Left kidney (tissue), 8 donors: ENCODE results near the gene RDM1. TPM values are rescaled to one million over a fixed set of nuclear protein-coding genes. Genes with fewer than 3 reads are reported as not detected.
"Not testable (repeated sequence)": the region's sequence is repeated elsewhere in the genome, so short reads cannot be mapped to it uniquely, and the experiment has no call there.

Source experiments
- DNase-seq: peaks from one replicate; pipeline ENCODE4 v3.0.0-alpha.2; 2013
- long read RNA-seq, 8 donors: transcript quantifications; one replicate each; lab custom pipeline, GENCODE V29; 2026
- polyA plus RNA-seq: library from polyadenylated mRNA; unstranded; fragments of 120-200 nt; gene quantifications from one replicate; pipeline ENCODE4 v1.2.1, GENCODE V29; 2013; ENCODE audit not compliant: insufficient read length

Gene RDM1, protein sequence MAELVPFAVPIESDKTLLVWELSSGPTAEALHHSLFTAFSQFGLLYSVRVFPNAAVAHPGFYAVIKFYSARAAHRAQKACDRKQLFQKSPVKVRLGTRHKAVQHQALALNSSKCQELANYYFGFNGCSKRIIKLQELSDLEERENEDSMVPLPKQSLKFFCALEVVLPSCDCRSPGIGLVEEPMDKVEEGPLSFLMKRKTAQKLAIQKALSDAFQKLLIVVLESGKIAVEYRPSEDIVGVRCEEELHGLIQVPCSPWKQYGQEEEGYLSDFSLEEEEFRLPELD
- 3.1 TPM for polyA plus RNA-seq
- long read RNA-seq, donor 1, partial matches to known transcripts = 0 of 1 reads
- long read RNA-seq, donor 1, other reads (novel, unspliced or antisense) = 0 of 1 reads
- long read RNA-seq, donor 2, partial matches to known transcripts = 0 of 1 reads
- long read RNA-seq, donor 2, other reads (novel, unspliced or antisense) = 0 of 1 reads
- long read RNA-seq, donor 3, partial matches to known transcripts = 0 of 3 reads
- long read RNA-seq, donor 3, other reads (novel, unspliced or antisense) = 0 of 3 reads
- long read RNA-seq, donor 4 = 0 reads
- long read RNA-seq, donor 5, partial matches to known transcripts = 0 of 2 reads
- long read RNA-seq, donor 5, other reads (novel, unspliced or antisense) = 0 of 2 reads
- long read RNA-seq, donor 6 = 0 reads
- long read RNA-seq, donor 7, partial matches to known transcripts = 0 of 3 reads
- long read RNA-seq, donor 7, other reads (novel, unspliced or antisense) = 0 of 3 reads
- long read RNA-seq, donor 8 = 0 reads

GRCh38 chr17:35930211-35931065, at the start of gene RDM1:
Gene RDM1 (minus strand): TSS chr17:35930773. CDS start chr17:35930727, 46 bp downstream.
- peak; percentile 84 for DNase-seq

GRCh38 chr17:35978346-35978745, 47.8 kb upstream of the RDM1 start:
- DNase-seq = no peak

- DNase-seq = no peak
Measured at GRCh38 chr17:35977509-35977908, 46.9 kb upstream of the RDM1 start.

GRCh38 chr17:35973333-35974260, 43.0 kb upstream of the RDM1 start:
- DNase-seq = no peak

GRCh38 chr17:35972945-35973332, 42.4 kb upstream of the RDM1 start:
- DNase-seq = no peak

- no peak for DNase-seq
Measured at GRCh38 chr17:35972535-35972934, 42.0 kb upstream of the RDM1 start.

DNA sequence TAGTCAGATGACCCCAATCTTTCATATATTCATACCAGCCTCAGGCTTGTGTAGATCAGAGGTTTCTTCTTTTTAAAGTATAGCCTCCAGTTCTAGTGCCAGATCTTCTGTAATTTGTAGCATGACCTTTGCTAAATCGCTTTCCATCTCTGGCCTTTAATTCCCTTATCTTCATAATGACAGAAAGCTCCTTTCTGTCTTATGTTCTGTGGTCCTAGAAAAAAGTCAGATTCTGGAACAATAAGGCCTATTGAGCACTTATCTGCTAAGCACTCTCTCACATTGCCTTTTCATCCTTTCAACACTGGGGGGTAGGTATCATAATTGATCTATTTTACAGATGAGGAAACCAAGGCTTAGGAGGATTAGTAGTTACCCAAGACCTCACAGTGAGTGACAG, 41.5 kb upstream of the RDM1 start:
- DNase-seq = no peak

DNA sequence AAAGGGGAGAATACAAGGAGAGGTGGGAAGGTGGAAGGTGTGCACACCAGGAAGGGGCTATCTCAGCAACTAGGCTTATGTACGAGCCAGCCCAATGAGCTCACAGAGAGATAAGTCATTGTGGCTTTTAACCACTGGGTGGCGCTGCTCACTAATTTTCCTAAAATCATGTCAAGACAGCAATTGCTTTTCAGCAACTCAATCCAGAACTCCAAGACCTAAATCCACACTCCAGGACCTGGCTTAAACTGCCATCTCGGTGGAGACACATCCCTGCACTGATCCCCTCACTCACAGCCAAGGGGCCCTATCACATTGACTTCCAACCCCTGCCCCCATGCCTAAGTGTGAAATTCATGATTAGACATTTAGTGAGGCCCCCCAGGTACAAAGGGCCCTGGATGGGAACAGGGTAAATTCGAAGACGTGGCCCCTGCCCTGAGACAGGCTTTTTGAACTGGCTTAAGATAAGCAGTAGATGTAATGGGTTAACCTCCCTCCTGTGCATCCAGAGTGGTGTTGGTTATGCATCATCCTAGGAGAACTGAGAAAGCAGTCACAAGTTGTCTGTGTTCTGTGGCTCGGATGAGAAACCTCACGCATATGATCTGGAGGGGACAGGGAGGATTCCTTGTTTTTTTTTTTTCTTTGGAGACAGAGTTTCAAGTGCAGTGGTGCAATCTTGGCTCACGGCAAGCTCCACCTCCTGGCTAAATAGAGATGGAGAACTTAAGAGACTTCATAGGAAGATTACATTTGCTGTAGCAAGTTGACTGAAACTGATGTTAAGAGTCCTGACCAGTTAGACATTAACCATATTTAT, 39.2 kb upstream of the RDM1 start:
- peak; percentile 89 for DNase-seq

- DNase-seq = no peak
Measured at GRCh38 chr17:35968520-35969054, 38.0 kb upstream of the RDM1 start.

DNA sequence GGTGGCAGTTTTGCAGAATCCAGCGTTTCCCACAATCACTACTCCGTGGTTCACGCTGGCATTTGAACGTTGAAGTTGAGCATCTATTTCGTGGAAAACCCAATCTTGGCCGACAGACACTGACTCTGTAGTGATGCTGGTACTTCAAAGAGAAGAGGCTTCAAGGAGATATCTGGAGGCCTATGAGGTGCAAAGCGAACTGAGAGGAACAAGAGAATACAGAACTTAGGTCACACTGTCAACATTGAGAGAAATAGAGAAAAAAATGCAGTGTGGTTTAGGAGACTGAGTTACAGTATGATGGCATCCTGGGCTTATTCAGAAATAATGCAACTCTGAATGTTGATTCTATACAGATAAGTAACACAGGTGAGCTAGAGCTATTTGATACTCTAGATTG, 34.7 kb upstream of the RDM1 start:
- no peak for DNase-seq

- DNase-seq = no peak
Measured at GRCh38 chr17:35963663-35964062, 33.1 kb upstream of the RDM1 start.

- no peak for DNase-seq
Measured at GRCh38 chr17:35953720-35954119, 23.1 kb upstream of the RDM1 start.

DNA sequence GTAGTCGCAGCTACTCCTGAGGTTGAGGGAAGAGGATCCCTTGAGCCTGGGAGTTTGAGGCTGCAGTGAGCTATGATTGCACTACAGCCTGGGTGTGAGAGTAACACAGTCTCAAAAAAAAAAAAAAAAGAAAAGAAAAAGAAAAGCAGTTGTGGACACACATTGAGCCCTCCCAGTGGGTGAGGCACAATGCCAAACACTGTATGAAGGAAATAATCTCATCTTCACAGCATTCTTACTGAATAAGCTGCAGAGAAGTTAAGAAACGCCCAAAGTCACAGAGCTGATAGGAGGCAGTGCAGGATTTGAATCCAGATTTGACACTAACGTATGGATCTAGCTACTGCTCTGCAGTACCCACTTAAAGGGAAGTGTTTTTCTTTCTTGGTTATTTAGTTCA, 18.8 kb upstream of the RDM1 start:
- DNase-seq = no peak

DNA sequence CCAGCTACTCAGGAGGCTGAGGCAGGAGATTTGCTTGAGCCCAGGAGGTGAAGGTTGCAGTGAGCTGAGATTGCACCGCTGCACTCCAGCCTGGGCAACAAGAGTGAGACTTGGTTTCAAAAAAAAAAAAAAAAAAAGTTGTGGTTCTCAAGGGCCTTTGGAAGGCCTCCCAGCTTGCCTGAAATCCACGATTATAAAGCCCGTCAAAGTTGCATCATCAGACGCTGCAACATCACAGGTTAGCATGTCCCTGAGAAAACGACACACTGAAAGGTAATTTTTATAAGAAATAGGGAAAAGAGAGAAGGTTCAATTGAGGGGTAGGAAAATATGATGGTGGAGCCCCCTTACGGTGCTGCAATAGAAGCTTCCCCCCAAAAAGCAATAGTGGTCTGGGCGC, 17.5 kb upstream of the RDM1 start:
- DNase-seq = no peak

DNA sequence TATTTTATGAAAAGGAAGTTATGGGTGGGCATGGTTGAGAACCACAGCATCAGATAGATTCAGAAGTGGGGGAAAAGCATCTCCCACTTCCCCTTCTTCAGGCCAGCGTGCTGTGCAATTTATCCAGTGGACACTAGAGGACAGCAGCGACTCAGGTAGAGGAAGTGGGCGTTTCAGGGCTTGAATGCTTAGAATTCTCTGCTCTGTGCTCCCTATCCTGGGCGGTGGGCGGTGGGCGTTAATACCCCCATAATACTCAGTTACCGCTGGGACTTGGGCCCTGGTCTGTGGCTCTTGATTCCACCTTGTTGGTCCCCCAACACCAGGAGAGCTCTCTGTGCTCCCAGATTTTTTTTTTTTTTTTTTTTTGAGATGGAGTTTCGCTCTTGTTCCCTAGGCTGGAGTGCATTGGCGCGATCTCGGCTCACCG, 16.6 kb upstream of the RDM1 start:
- peak; percentile 53 for DNase-seq

DNA sequence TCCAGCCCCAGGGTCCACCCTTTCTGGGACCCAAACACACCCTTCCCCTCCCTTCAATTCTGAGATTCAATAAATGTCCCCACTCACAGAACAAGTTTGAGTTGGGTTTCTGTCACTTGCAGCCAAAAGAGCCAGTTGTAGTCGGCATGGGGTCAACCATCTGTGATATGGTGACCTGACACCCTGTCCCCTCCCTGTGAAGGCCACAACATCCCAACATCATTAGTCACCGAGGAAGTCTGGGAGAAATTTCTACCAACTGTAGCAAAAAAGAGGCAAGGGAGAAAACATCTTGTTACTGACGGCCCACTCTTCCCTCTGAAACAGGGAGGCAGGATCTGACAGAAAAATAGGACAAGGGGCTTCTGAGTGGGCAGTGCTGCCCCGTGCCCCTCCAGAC, 13.6 kb upstream of the RDM1 start:
- no peak for DNase-seq

DNA sequence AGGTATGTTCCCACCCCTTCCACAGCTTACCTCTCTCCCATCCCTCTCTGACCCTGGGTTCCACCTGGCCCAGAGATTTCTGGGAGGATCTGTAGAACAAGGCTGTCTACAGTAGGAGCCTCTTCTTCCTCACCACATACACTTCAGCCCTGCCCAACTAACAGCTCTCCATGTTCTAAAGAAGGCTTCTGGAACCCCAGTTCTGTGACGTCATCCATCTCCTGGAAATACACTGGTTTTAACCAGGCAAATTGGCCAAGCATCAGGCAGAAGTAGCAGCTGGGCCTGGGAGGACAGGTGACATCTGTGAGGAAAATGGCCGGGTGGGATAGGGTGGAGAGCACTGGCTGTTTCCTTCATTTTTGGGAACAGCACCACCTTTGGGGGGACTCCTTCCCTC, 13.0 kb upstream of the RDM1 start, which contains the start of gene LYZL6:
Gene LYZL6, minus strand, starts transcription at position 177 of the 400 bp plus-strand sequence. CDS start 4,357 bp downstream, outside the sequence.
- no peak for DNase-seq

DNA sequence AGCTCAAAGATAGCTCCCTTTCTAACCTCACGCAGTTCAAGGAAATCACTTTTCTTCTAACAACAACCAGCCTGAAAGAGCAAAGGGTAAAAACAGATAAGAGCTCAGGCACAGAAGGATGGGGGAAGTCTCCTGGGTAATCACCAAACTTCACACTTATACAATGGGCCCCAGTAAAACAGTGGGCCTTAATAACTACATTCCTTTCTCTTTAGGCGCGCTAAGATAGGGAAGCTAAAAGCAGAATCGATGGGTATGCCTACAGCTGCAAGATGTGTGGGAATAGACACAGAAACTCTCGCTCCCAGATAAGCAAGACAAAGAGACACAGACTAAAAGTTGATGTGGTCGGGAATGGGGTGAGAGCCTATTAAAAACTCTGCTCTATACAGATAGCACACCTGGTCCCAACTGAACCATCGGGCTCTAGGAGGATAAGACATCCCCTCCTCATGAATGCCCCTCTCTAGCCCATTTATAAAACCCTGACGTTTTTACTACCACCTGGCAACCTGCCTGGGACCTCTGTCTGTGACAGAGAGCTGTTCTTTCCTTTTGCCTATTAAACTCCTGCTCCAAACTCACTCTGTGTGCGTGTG, 12.1 kb upstream of the RDM1 start:
- peak; percentile 44 for DNase-seq

DNA sequence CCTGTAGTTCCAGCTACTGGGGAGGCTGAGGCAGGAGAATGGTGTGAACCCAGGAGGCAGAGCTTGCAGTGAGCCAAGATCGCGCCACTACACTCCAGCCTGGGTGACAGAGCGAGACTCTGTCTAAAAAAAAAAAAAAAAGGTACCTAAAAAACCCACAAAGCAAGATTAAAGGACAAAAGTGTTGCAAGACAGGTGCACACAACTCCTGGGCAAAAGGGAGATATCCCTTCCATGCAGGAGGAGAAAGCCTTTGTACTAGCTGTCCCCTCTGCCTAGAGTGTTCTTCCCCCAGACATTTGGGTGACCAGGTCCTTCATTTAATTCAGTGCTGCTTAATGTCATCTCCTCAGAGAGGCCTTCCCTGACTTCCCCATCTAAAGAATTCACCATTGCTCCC, 7.9 kb upstream of the RDM1 start:
- DNase-seq = not testable (repeated sequence)
